ENCODE results near the gene ZNF74. TPM values are rescaled to one million over a fixed set of nuclear protein-coding genes. Genes with fewer than 3 reads are reported as not detected.
"Not testable (repeated sequence)": the region's sequence is repeated elsewhere in the genome, so short reads cannot be mapped to it uniquely, and the experiment has no call there.

The ZNF74 gene
- total and polyA plus RNA-seq, 3 experiments from 2014 or later, result 12.3 to 15.3 (median 13.0) TPM

GRCh38 chr22:20405291-20405930, 11.5 kb downstream of the ZNF74 start:
- CTCF ChIA-PET, result interaction anchor here (1.8 kb wide), 1 partner anchor 13 kb away, joined by 9 read pairs; no protein-coding TSS in a partner anchor

GRCh38 chr22:20405931-20406685, 12.2 kb downstream of the ZNF74 start:
- no peaks in the 10 kb centered on the region for H3K9me3 ChIP-seq (ENCODE audit: low read length)
- peaks cover 6% of the 10 kb centered on the region for H3K36me3 ChIP-seq (ENCODE audit: insufficient read depth, low read length)
- ChIA-PET CTCF (no interaction called here), POLR2A (no interaction called here)
- Mint-ChIP-seq H3K4me3 (no peak overlapping the region), H3K36me3 (peaks cover 6 to 48% (median 14%) of the 10 kb centered on the region in 3 donors), H3K4me1 (peaks cover 14 to 18% (median 15%) of the 10 kb centered on the region in 3 donors), H3K27me3 (no peaks in the 10 kb centered on the region), H3K27ac (peak overlapping the region in 1 of 8 donors; percentile 43), H3K9me3 (no peaks in the 10 kb centered on the region)
- peaks cover 10% of the 10 kb centered on the region for H3K4me1 ChIP-seq (ENCODE audit: insufficient read depth, low read length)
- no peak overlapping the region for H3K27ac ChIP-seq (ENCODE audit: low read depth, low read length)
- DNase-seq, result no peak
- no peaks in the 10 kb centered on the region for H3K27me3 ChIP-seq (ENCODE audit: insufficient read depth, low read length, poor library complexity, severe bottlenecking)
- no peak overlapping the region for H3K4me3 ChIP-seq (ENCODE audit: low read length)

More at GRCh38 chr22:20405291-20405930, 11.5 kb downstream of the ZNF74 start:
- POLR2A ChIA-PET, result no interaction called here
- Mint-ChIP-seq H3K27me3 (no peaks in the 10 kb centered on the region), H3K9me3 (no peaks in the 10 kb centered on the region), H3K36me3 (peaks cover 6 to 48% (median 14%) of the 10 kb centered on the region in 3 donors), H3K4me3 (peak overlapping the region in 1 of 7 donors; percentile 8), H3K4me1 (peaks cover 14 to 18% (median 15%) of the 10 kb centered on the region in 3 donors), H3K27ac (peak overlapping the region in 1 of 8 donors; percentile 81)
- Histone ChIP-seq H3K4me1 (ENCODE audit: insufficient read depth, low read length) (peaks cover 10% of the 10 kb centered on the region), H3K27me3 (ENCODE audit: insufficient read depth, low read length, poor library complexity, severe bottlenecking) (no peaks in the 10 kb centered on the region), H3K36me3 (ENCODE audit: insufficient read depth, low read length) (peaks cover 12% of the 10 kb centered on the region), H3K9me3 (ENCODE audit: low read length) (no peaks in the 10 kb centered on the region), H3K4me3 (ENCODE audit: low read length) (no peak overlapping the region), H3K27ac (ENCODE audit: low read depth, low read length) (no peak overlapping the region)
- DNase-seq, result no peak

GRCh38 chr22:20406686-20407408, 12.9 kb downstream of the ZNF74 start:
- no peaks in the 10 kb centered on the region for H3K9me3 ChIP-seq (ENCODE audit: low read length)
- DNase-seq, result no peak
- ChIA-PET POLR2A (no interaction called here), CTCF (interaction anchor here (1.4 kb wide), 1 partner anchor 10 kb away, joined by 3 read pairs; no protein-coding TSS in a partner anchor)
- Mint-ChIP-seq H3K27me3 (no peaks in the 10 kb centered on the region), H3K4me3 (no peak overlapping the region), H3K4me1 (peaks cover 14 to 18% (median 15%) of the 10 kb centered on the region in 3 donors), H3K9me3 (no peaks in the 10 kb centered on the region), H3K27ac (peak overlapping the region in 3 of 8 donors; percentile 38 to 87 (median 42)), H3K36me3 (peaks cover 6 to 45% (median 12%) of the 10 kb centered on the region in 3 donors)
- H3K36me3 ChIP-seq (ENCODE audit: insufficient read depth, low read length), result peaks cover 4% of the 10 kb centered on the region
- H3K4me3 ChIP-seq (ENCODE audit: low read length), result no peak overlapping the region
- H3K27me3 ChIP-seq (ENCODE audit: insufficient read depth, low read length, poor library complexity, severe bottlenecking), result no peaks in the 10 kb centered on the region
- peaks cover 10% of the 10 kb centered on the region for H3K4me1 ChIP-seq (ENCODE audit: insufficient read depth, low read length)
- no peak overlapping the region for H3K27ac ChIP-seq (ENCODE audit: low read depth, low read length)

- Histone ChIP-seq H3K4me3 (ENCODE audit: low read length) (no peak overlapping the region), H3K27me3 (ENCODE audit: insufficient read depth, low read length, poor library complexity, severe bottlenecking) (no peaks in the 10 kb centered on the region), H3K4me1 (ENCODE audit: insufficient read depth, low read length) (peaks cover 10% of the 10 kb centered on the region), H3K27ac (ENCODE audit: low read depth, low read length) (no peak overlapping the region), H3K36me3 (ENCODE audit: insufficient read depth, low read length) (peaks cover 4% of the 10 kb centered on the region), H3K9me3 (ENCODE audit: low read length) (no peaks in the 10 kb centered on the region)
- ChIA-PET POLR2A (no interaction called here), CTCF (interaction anchor here (1.3 to 1.4 kb wide), 2 partner anchors 9 to 159 kb away, joined by 3 to 4 read pairs; no protein-coding TSS in a partner anchor)
- Mint-ChIP-seq H3K4me1 (peaks cover 13 to 15% (median 13%) of the 10 kb centered on the region in 3 donors), H3K27ac (no peak overlapping the region), H3K4me3 (no peak overlapping the region), H3K27me3 (no peaks in the 10 kb centered on the region), H3K36me3 (peaks cover 6 to 41% (median 12%) of the 10 kb centered on the region in 3 donors), H3K9me3 (no peaks in the 10 kb centered on the region)
- no peak for DNase-seq
Observed at GRCh38 chr22:20407829-20408228, 13.9 kb downstream of the ZNF74 start.

- H3K9me3 Mint-ChIP-seq, result no peaks in the 10 kb centered on the region
- H3K36me3 ChIP-seq (ENCODE audit: insufficient read depth, low read length), result peaks cover 4% of the 10 kb centered on the region
- no peak overlapping the region for H3K27ac Mint-ChIP-seq
- no peaks in the 10 kb centered on the region for H3K27me3 ChIP-seq (ENCODE audit: insufficient read depth, low read length, poor library complexity, severe bottlenecking)
- no peak overlapping the region for H3K4me3 ChIP-seq (ENCODE audit: low read length)
- no peak overlapping the region for H3K27ac ChIP-seq (ENCODE audit: low read depth, low read length)
- H3K9me3 ChIP-seq (ENCODE audit: low read length), result no peaks in the 10 kb centered on the region
- H3K27me3 Mint-ChIP-seq, result no peaks in the 10 kb centered on the region
- no peak for DNase-seq
- H3K4me1 ChIP-seq (ENCODE audit: insufficient read depth, low read length), result peaks cover 2% of the 10 kb centered on the region
- H3K4me3 Mint-ChIP-seq, result no peak overlapping the region
- CTCF ChIA-PET, result interaction anchor here (1.3 kb wide), 1 partner anchor 158 kb away, joined by 4 read pairs; no protein-coding TSS in a partner anchor
- peaks cover 0 to 32% (median 7%) of the 10 kb centered on the region in 3 donors for H3K36me3 Mint-ChIP-seq
- peaks cover 3 to 4% (median 3%) of the 10 kb centered on the region in 3 donors for H3K4me1 Mint-ChIP-seq
- POLR2A ChIA-PET, result no interaction called here
Observed at GRCh38 chr22:20408891-20409290, 14.9 kb downstream of the ZNF74 start.

GRCh38 chr22:20409385-20409784, 15.4 kb downstream of the ZNF74 start:
- H3K27ac ChIP-seq (ENCODE audit: low read depth, low read length); POLR2A ChIA-PET: not testable (repeated sequence)

GRCh38 chr22:20412474-20413216, 18.7 kb downstream of the ZNF74 start:
- Histone ChIP-seq H3K27me3 (ENCODE audit: insufficient read depth, low read length, poor library complexity, severe bottlenecking) (peaks cover 3% of the 10 kb centered on the region), H3K27ac (ENCODE audit: low read depth, low read length) (peak overlapping the region; percentile 1), H3K4me1 (ENCODE audit: insufficient read depth, low read length) (peaks cover 1% of the 10 kb centered on the region), H3K4me3 (ENCODE audit: low read length) (no peak overlapping the region), H3K9me3 (ENCODE audit: low read length) (no peaks in the 10 kb centered on the region), H3K36me3 (ENCODE audit: insufficient read depth, low read length) (no peaks in the 10 kb centered on the region)
- Mint-ChIP-seq H3K36me3 (peaks cover 0 to 6% (median 4%) of the 10 kb centered on the region in 3 donors), H3K27me3 (no peaks in the 10 kb centered on the region), H3K9me3 (no peaks in the 10 kb centered on the region), H3K27ac (peak overlapping the region in 1 of 8 donors; percentile 33), H3K4me1 (peaks cover 0 to 1% (median 0%) of the 10 kb centered on the region in 3 donors), H3K4me3 (no peak overlapping the region)
- POLR2A ChIA-PET, result no interaction called here
- CTCF ChIA-PET, result interaction anchor here (1.4 kb wide), 1 partner anchor 329 kb away, joined by 4 read pairs; no protein-coding TSS in a partner anchor
- DNase-seq, result peak in 1 of 5 donors; percentile 17

More at GRCh38 chr22:20409385-20409784, 15.4 kb downstream of the ZNF74 start:
- H3K36me3 ChIP-seq (ENCODE audit: insufficient read depth, low read length); H3K4me1 ChIP-seq (ENCODE audit: insufficient read depth, low read length); H3K4me3 ChIP-seq (ENCODE audit: low read length); H3K9me3 Mint-ChIP-seq; H3K4me3 Mint-ChIP-seq; H3K27me3 Mint-ChIP-seq; H3K27ac Mint-ChIP-seq; H3K27me3 ChIP-seq (ENCODE audit: insufficient read depth, low read length, poor library complexity, severe bottlenecking); CTCF ChIA-PET; H3K4me1 Mint-ChIP-seq; DNase-seq; H3K9me3 ChIP-seq (ENCODE audit: low read length): not testable (repeated sequence)
- peaks cover 0 to 29% (median 7%) of the 10 kb centered on the region in 3 donors for H3K36me3 Mint-ChIP-seq

All from CD8-positive, alpha-beta memory T cell (primary cell).